IMR-90 (cell line): ENCODE results near the gene USP36. TPM values are rescaled to one million over a fixed set of nuclear protein-coding genes. Genes with fewer than 3 reads are reported as not detected.

Source experiments
- ATAC-seq: fragments of 200-7000 bp; cut with Tn5 transposase; 2 replicates; pipeline ENCODE4 v1.9.1; 2020; ENCODE audit warnings: low read depth, mild to moderate bottlenecking, moderate library complexity
- BruUV-seq: library from RNA; stranded (reverse); fragments of 400-500 nt; replicated peaks from 2 replicates; lab custom pipeline; 2021; lab: Mats Ljungman, UMichigan
- CTCF ChIA-PET: fragments of 300-600 bp; formaldehyde crosslinking; extraction: SDS; loops from one replicate; lab custom pipeline; 2021; ENCODE audit warnings: antibody characterized with exemption; lab: Yijun Ruan, JAX
- POLR2A ChIA-PET: fragments of 300-600 bp; sonication (Branson Sonifier 250); formaldehyde crosslinking; loops from one replicate; lab custom pipeline; 2022; ENCODE audit warnings: antibody characterized with exemption; ENCODE audit not compliant: unreplicated experiment; lab: Charles Lee
- DNase-seq: peaks from one replicate; pipeline ENCODE4 v3.0.0; 2013
- H2AFZ ChIP-seq: replicated peaks from 2 replicates; pipeline ENCODE3; 2013; ENCODE audit warnings: low read length, mild to moderate bottlenecking; ENCODE audit not compliant: poor library complexity
- H2AK5ac ChIP-seq: 2 replicates; pipeline ENCODE4 v1.6.1; 2013; ENCODE audit warnings: low read depth, low read length, inconsistent platforms
- H2AK9ac ChIP-seq: replicated peaks from 2 replicates; pipeline ENCODE3; 2013; ENCODE audit warnings: mild to moderate bottlenecking, low read depth, low read length, moderate library complexity; ENCODE audit not compliant: poor library complexity
- H2BK120ac ChIP-seq: 2 replicates; pipeline ENCODE4 v1.6.1; 2013; ENCODE audit warnings: low read depth, low read length, inconsistent platforms
- H2BK15ac ChIP-seq: 3 replicates; pipeline ENCODE4 v1.6.1; 2013; ENCODE audit warnings: low read depth, low read length, inconsistent platforms
- H2BK20ac ChIP-seq: 2 replicates; pipeline ENCODE4 v1.6.1; 2013; ENCODE audit warnings: low read depth, mild to moderate bottlenecking, inconsistent platforms, low read length, moderate library complexity
- H2BK5ac ChIP-seq: 2 replicates; pipeline ENCODE4 v1.6.1; 2013; ENCODE audit warnings: mild to moderate bottlenecking, low read depth, low read length, inconsistent platforms; ENCODE audit not compliant: poor library complexity, severe bottlenecking
- H3K14ac ChIP-seq: replicated peaks from 2 replicates; pipeline ENCODE4 v1.6.1; 2013; ENCODE audit warnings: low read depth, low read length, inconsistent platforms
- H3K18ac ChIP-seq: 2 replicates; pipeline ENCODE4 v1.6.1; 2013; ENCODE audit warnings: low read depth, low read length, control low read depth
- H3K23ac ChIP-seq: 2 replicates; pipeline ENCODE4 v1.6.1; 2013; ENCODE audit warnings: low read depth, low read length, inconsistent platforms
- H3K27ac ChIP-seq: 2 replicates; pipeline ENCODE4 v1.5.1; 2013; ENCODE audit warnings: mild to moderate bottlenecking, control low read depth, low read length; ENCODE audit not compliant: insufficient read depth
- H3K27me3 ChIP-seq: 2 replicates; pipeline ENCODE4 v1.6.1; 2013; ENCODE audit warnings: low read length; ENCODE audit not compliant: control insufficient read depth, insufficient read depth
- H3K36me3 ChIP-seq: 2 replicates; pipeline ENCODE4 v1.6.1; 2013; ENCODE audit warnings: low read length, mixed read lengths; ENCODE audit not compliant: control insufficient read depth, insufficient read depth
- H3K4ac ChIP-seq: 2 replicates; pipeline ENCODE4 v1.6.1; 2013; ENCODE audit warnings: low read depth, low read length, inconsistent platforms
- H3K4me1 ChIP-seq: 2 replicates; pipeline ENCODE4 v1.6.1; 2013; ENCODE audit warnings: low read length, mixed read lengths; ENCODE audit not compliant: control insufficient read depth, insufficient read depth
- H3K4me2 ChIP-seq: 2 replicates; pipeline ENCODE4 v1.6.1; 2013; ENCODE audit warnings: low read depth, mild to moderate bottlenecking, control low read depth, low read length, moderate library complexity
- H3K4me3 ChIP-seq: 2 replicates; pipeline ENCODE4 v1.5.1; 2013; ENCODE audit warnings: low read depth, mild to moderate bottlenecking, control low read depth, low read length, moderate library complexity; ENCODE audit not compliant: insufficient read depth
- H3K56ac ChIP-seq: 2 replicates; pipeline ENCODE4 v1.6.1; 2013; ENCODE audit warnings: low read length, inconsistent platforms; ENCODE audit not compliant: insufficient read depth; ENCODE audit errors: extremely low read depth
- H3K79me1 ChIP-seq, 2 experiments: 2 replicates each; pipeline ENCODE4 v1.6.1; 2013; ENCODE audit warnings: low read length in 2 of 2, inconsistent platforms in 1 of 2, low read depth in 1 of 2
- H3K9ac ChIP-seq: 2 replicates; pipeline ENCODE4 v1.6.1; 2013; ENCODE audit warnings: low read depth, low read length, control low read depth
- H3K9me1 ChIP-seq: 2 replicates; pipeline ENCODE4 v1.6.1; 2013; ENCODE audit warnings: low read length, inconsistent platforms; ENCODE audit not compliant: insufficient read depth
- H3K9me3 ChIP-seq: 2 replicates; pipeline ENCODE4 v1.6.1; 2013; ENCODE audit warnings: low read length; ENCODE audit not compliant: control insufficient read depth, insufficient read depth
- H4K20me1 ChIP-seq: 2 replicates; pipeline ENCODE4 v1.6.1; 2013; ENCODE audit warnings: low read length, inconsistent platforms; ENCODE audit not compliant: insufficient read depth
- H4K5ac ChIP-seq: 2 replicates; pipeline ENCODE4 v1.6.1; 2013; ENCODE audit warnings: mild to moderate bottlenecking, low read depth, low read length, control low read depth
- H4K8ac ChIP-seq, 2 experiments: 2 replicates each; pipeline ENCODE4 v1.6.1; 2013; ENCODE audit warnings: low read depth in 2 of 2, low read length in 2 of 2, control low read depth in 1 of 2, inconsistent platforms in 1 of 2
- H4K91ac ChIP-seq: 2 replicates; pipeline ENCODE4 v1.6.1; 2013; ENCODE audit warnings: low read depth, low read length, inconsistent platforms; ENCODE audit not compliant: insufficient read depth
- CEBPB ChIP-seq: IDR thresholded peaks from 2 replicates; pipeline ENCODE4 v1.6.1; 2012; ENCODE audit warnings: low read depth, low read length, improper control_type of control experiment
- FOS ChIP-seq: fragments of 150-350 bp; IDR thresholded peaks from 2 replicates; pipeline ENCODE4 v1.6.1; 2016; ENCODE audit warnings: low read depth, low read length
- MAZ ChIP-seq: IDR thresholded peaks from 2 replicates; pipeline ENCODE4 v1.6.1; 2012; ENCODE audit warnings: low read depth, mild to moderate bottlenecking, low read length, improper control_type of control experiment, moderate library complexity, borderline replicate concordance
- NFE2L2 ChIP-seq: fragments of 150-350 bp; IDR thresholded peaks from 2 replicates; pipeline ENCODE4 v1.6.1; 2016; ENCODE audit warnings: low read depth, mild to moderate bottlenecking, low read length
- POLR2A ChIP-seq: IDR thresholded peaks from 2 replicates; pipeline ENCODE4 v1.6.1; 2012; ENCODE audit warnings: mild to moderate bottlenecking, low read depth, low read length
- RCOR1 ChIP-seq: IDR thresholded peaks from 2 replicates; pipeline ENCODE4 v1.6.1; 2012; ENCODE audit warnings: mild to moderate bottlenecking, low read length, improper control_type of control experiment; ENCODE audit not compliant: insufficient replicate concordance
- RFX5 ChIP-seq: IDR thresholded peaks from 2 replicates; pipeline ENCODE4 v1.8.0; 2012; ENCODE audit warnings: low read depth, mild to moderate bottlenecking, low read length, moderate library complexity
- SMC3 ChIP-seq: fragments of 150-350 bp; IDR thresholded peaks from 2 replicates; pipeline ENCODE4 v1.6.1; 2016; ENCODE audit warnings: low read depth, mild to moderate bottlenecking, antibody characterized with exemption, low read length, moderate library complexity
- USF2 ChIP-seq: fragments of 150-350 bp; IDR thresholded peaks from 2 replicates; pipeline ENCODE4 v1.6.1; 2017; ENCODE audit warnings: mild to moderate bottlenecking, antibody characterized with exemption, low read length, low read depth
- WGBS, 2 experiments: methylation state at CpG; one replicate each; pipeline versions ENCODE4 v1.1.5 to v1.1.7; 2013; ENCODE audit warnings: missing lambda C conversion rate in 2 of 2; ENCODE audit not compliant: insufficient read length in 1 of 2; ENCODE audit errors: extremely low coverage in 2 of 2; 5-methylcytosine and 5-hydroxymethylcytosine counted together
- dilution Hi-C: fragments of 300-500 bp; cut with HindIII; formaldehyde crosslinking; loops from one replicate; pipeline ENCODE4 v1.14.3; 2018; ENCODE audit warnings: low sequenced_read_pairs; ENCODE audit not compliant: unreplicated experiment
- in situ Hi-C: fragments of 300-500 bp; cut with MboI; formaldehyde crosslinking; loops from 3 replicates; pipeline ENCODE4 v1.14.3; 2019; ENCODE audit warnings: low sequenced_read_pairs, inconsistent platforms, mixed read lengths
- intact Hi-C: fragments of 100-400 bp; cut with micrococcal nuclease; formaldehyde crosslinking; loops from 2 replicates; pipeline ENCODE4 v1.10.0; 2022
- polyA plus RNA-seq, 3 experiments: library from polyadenylated mRNA; depleted of rRNA; stranded (reverse); fragments of >200 nt; gene quantifications; 2 replicates each; pipeline ENCODE4 v1.2.3, GENCODE V29; 2012; ENCODE audit warnings: low replicate concordance in 1 of 3
- total RNA-seq: library from RNA; depleted of rRNA; stranded (reverse); fragments of >200 nt; gene quantifications from 2 replicates; pipeline ENCODE4 v1.2.3, GENCODE V29; 2012

USP36 gene
- total and polyA plus RNA-seq, 2 of the 4 experiments (the other 2 are of a cell fraction): 30.6 to 38.3 TPM

GRCh38 chr17:78879635-78880186 is 39.1 kb upstream of the USP36 start (continued):
- no peak for TF ChIP-seq SMC3

DNA sequence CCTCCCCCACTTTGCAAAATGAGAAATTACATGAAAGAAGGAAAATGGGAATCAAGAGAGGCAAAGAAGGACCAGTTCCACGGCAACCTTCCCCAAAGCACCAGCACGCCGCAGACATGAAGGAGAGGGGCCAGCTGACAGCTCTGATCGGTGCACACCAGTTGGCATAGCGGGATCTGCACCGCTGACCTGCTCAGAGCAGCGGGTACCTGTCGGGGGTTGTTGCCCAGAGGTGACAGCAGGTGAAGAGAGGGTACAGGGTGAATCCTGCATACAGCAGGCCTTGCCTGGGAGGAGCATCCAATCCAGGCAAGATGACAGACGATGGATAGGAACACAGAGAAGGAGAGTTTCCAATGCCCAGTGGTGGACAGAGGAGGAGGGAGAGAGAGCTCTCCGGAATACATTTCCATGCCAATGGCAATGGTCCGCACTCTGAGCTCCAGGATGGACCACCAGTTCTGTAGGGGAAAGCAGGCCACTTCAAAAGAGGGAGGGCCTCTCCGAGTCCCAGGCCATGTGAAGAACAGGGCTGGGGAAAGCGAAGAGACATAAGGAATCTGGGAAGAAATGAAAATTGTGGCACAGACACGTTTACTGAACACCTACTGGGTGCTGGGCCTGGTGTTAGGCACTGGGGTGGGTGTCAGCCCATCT is 38.4 kb upstream of the USP36 start:
- POLR2A ChIA-PET: no interaction called here
- H3K79me1 ChIP-seq: peaks cover 41 to 84% of the 10 kb centered on the region in 2 experiments
- H2AK5ac ChIP-seq: peak overlapping the region; percentile 95
- H2BK20ac ChIP-seq: peak overlapping the region; percentile 58
- TF ChIP-seq MAZ (no peak), RCOR1 (no peak), CEBPB (no peak), USF2 (no peak), NFE2L2 (no peak), POLR2A (no peak), SMC3 (no peak), FOS (no peak), RFX5 (no peak)
- dilution Hi-C loops: no loop called here
- H3K4me1 ChIP-seq: peaks cover 48% of the 10 kb centered on the region
- H3K14ac ChIP-seq: peak overlapping the region; percentile 53
- H3K18ac ChIP-seq: peak overlapping the region; percentile 39
- peak overlapping the region; percentile 84 for H2AK9ac ChIP-seq
- H3K4me3 ChIP-seq: no peak overlapping the region
- H3K9me1 ChIP-seq: peaks cover 50% of the 10 kb centered on the region
- peak overlapping the region; percentile 57 for H4K91ac ChIP-seq
- DNase-seq (no peak), ATAC-seq (no peak)
- H2BK5ac ChIP-seq: peak overlapping the region; percentile 82
- BruUV-seq: no TSS peak
- H2BK15ac ChIP-seq: peak overlapping the region; percentile 93; the same call in 1 of the 3 replicates
- H3K56ac ChIP-seq: peak overlapping the region; percentile 89
- CTCF ChIA-PET: no interaction called here
- H3K9ac ChIP-seq: peak overlapping the region; percentile 52
- H3K36me3 ChIP-seq: peaks cover 5% of the 10 kb centered on the region; the same call in 1 of the 2 replicates
- WGBS, 2 experiments: 78% methylated on average over 6 of the region's 14 CpGs; no CpG with 5 or more reads in 1 of the 2 experiments
- intact Hi-C loops: loop anchor here (1.0 kb wide), 2 partner anchors 46 to 55 kb away; partner anchors contain the start of gene TIMP2
- peaks cover 30% of the 10 kb centered on the region for H4K20me1 ChIP-seq
- H4K5ac ChIP-seq: peak overlapping the region; percentile 28; the same call in 1 of the 2 replicates
- no peaks in the 10 kb centered on the region for H3K9me3 ChIP-seq
- H3K27me3 ChIP-seq: no peaks in the 10 kb centered on the region
- H3K4me2 ChIP-seq: peak overlapping the region; percentile 77
- peak overlapping the region; percentile 95 for H2BK120ac ChIP-seq
- H3K27ac ChIP-seq: peak overlapping the region; percentile 85
- peak overlapping the region; percentile 34 for H2AFZ ChIP-seq
- in situ Hi-C loops: no loop called here
- peak overlapping the region; percentile 16 to 89; a peak in 3 of 4 replicates for H4K8ac ChIP-seq
- peak overlapping the region; percentile 85; the same call in 1 of the 2 replicates for H3K23ac ChIP-seq
- peak overlapping the region; percentile 89 for H3K4ac ChIP-seq
